GM12892 (cell line): ENCODE data around the gene PRR5.

Experiments
- POLR2A ChIP-seq: IDR thresholded peaks from 2 replicates; pipeline ENCODE4 v1.6.1; 2011; ENCODE audit warnings: low read depth, low read length, control low read depth
- POLR2AphosphoS5 ChIP-seq: IDR thresholded peaks from 2 replicates; pipeline ENCODE4 v1.6.1; 2011; ENCODE audit warnings: low read depth, low read length, control low read depth
- TAF1 ChIP-seq: IDR thresholded peaks from 2 replicates; pipeline ENCODE4 v1.6.1; 2011; ENCODE audit warnings: low read depth, mild to moderate bottlenecking, control low read depth, low read length, borderline replicate concordance

DNA sequence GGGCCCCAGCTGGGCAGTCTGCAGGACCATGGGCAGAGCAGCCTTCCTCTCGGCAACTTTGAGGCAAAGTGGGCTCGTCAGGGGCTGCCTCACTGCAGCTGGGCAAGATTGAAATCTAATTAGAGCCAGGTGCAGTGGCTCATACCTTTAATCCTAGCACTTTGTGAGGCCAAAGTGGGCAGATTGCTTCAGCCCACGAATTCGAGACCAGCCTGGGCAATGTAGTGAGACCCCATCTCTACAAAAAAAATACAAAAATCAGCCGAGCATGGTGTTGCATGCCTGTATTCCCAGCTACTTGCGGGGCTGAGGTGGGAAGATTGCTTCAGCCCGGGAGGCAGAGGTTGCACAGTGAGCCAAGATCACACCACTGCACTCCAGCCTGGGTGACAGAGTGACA lies 84.6 kb downstream of the PRR5 start:
- TF ChIP-seq POLR2AphosphoS5: no peak
- no peak for TF ChIP-seq POLR2A
- TF ChIP-seq TAF1: no peak
